Ishikawa (cell line): Measurements from ENCODE around the gene PHLDB3.

Source experiments
- EP300 ChIP-seq: IDR thresholded peaks from 2 replicates; pipeline ENCODE4 v1.6.1; 2012; ENCODE audit warnings: borderline replicate concordance
- FOXM1 ChIP-seq: IDR thresholded peaks from 2 replicates; pipeline ENCODE4 v1.6.1; 2012; ENCODE audit warnings: low read depth, borderline replicate concordance
- NFIC ChIP-seq: IDR thresholded peaks from 2 replicates; pipeline ENCODE4 v1.6.1; 2012
- RAD21 ChIP-seq: IDR thresholded peaks from 2 replicates; pipeline ENCODE4 v1.6.1; 2012; ENCODE audit warnings: low read depth
- REST ChIP-seq: IDR thresholded peaks from 2 replicates; pipeline ENCODE4 v1.6.1; 2012; ENCODE audit warnings: low read depth, mild to moderate bottlenecking
- TAF1 ChIP-seq: IDR thresholded peaks from 2 replicates; pipeline ENCODE4 v1.6.1; 2012; ENCODE audit warnings: low read depth, mild to moderate bottlenecking
- TCF12 ChIP-seq: IDR thresholded peaks from 2 replicates; pipeline ENCODE4 v1.6.1; 2012; ENCODE audit warnings: low read depth
- TEAD4 ChIP-seq: IDR thresholded peaks from 2 replicates; pipeline ENCODE4 v1.6.1; 2012
- YY1 ChIP-seq: IDR thresholded peaks from 2 replicates; pipeline ENCODE4 v1.6.1; 2012; ENCODE audit warnings: low read depth
- TF ChIP-seq, protein P1 (sequence below): IDR thresholded peaks from 2 replicates; pipeline ENCODE4 v1.6.1; 2012
- TF ChIP-seq, protein P2 (sequence below): IDR thresholded peaks from 2 replicates; pipeline ENCODE4 v1.6.1; 2012

DNA sequence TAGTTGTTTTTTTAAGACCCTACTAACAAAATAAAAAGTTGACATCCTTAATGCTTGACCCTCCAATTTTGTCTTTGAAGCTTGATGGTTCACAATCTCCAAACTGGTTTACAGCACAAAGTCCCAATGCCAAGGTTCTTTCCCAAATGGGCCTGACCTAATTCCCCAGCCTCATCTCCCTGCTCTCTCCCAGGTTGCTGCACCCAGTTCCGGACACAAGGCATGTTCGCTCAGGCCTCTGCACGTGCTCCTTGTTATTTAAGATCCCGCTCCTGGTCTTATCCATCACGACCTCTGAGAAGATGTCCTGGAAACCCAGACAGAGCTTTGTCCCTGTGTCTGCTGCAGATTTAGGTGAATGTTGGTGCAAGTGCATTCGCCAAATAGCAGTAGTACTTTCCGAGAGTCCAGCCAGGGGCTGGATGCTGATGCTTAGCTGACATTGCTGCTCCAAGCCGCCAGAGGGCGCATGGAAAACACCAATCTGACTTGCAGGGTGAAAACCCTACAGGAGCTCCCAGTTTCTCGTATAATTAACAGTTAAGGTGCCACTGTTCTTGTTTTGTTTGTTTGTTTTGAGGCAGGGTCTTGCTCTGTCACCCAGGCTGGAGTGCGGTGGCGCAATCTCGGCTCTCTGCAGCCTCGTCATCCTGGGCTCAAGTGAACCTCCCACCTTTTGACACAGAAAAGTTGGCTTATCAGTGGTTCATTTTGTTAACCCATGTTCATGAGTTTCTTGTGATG is 57.6 kb downstream of the PHLDB3 start:
- TF ChIP-seq TEAD4 (no peak), RAD21 (peak; percentile 95), TCF12 (no peak), EP300 (no peak), TAF1 (no peak), NFIC (no peak), FOXM1 (no peak), REST (no peak), YY1 (no peak)
- TF ChIP-seq, protein P1, sequence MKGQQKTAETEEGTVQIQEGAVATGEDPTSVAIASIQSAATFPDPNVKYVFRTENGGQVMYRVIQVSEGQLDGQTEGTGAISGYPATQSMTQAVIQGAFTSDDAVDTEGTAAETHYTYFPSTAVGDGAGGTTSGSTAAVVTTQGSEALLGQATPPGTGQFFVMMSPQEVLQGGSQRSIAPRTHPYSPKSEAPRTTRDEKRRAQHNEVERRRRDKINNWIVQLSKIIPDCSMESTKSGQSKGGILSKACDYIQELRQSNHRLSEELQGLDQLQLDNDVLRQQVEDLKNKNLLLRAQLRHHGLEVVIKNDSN, result no peak
- TF ChIP-seq, protein P2, sequence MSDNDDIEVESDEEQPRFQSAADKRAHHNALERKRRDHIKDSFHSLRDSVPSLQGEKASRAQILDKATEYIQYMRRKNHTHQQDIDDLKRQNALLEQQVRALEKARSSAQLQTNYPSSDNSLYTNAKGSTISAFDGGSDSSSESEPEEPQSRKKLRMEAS, result no peak
